ENCODE measurements around the gene PMAIP1.
"Not testable (repeated sequence)": the region's sequence is repeated elsewhere in the genome, so short reads cannot be mapped to it uniquely, and the experiment has no call there.

PMAIP1 gene

DNA sequence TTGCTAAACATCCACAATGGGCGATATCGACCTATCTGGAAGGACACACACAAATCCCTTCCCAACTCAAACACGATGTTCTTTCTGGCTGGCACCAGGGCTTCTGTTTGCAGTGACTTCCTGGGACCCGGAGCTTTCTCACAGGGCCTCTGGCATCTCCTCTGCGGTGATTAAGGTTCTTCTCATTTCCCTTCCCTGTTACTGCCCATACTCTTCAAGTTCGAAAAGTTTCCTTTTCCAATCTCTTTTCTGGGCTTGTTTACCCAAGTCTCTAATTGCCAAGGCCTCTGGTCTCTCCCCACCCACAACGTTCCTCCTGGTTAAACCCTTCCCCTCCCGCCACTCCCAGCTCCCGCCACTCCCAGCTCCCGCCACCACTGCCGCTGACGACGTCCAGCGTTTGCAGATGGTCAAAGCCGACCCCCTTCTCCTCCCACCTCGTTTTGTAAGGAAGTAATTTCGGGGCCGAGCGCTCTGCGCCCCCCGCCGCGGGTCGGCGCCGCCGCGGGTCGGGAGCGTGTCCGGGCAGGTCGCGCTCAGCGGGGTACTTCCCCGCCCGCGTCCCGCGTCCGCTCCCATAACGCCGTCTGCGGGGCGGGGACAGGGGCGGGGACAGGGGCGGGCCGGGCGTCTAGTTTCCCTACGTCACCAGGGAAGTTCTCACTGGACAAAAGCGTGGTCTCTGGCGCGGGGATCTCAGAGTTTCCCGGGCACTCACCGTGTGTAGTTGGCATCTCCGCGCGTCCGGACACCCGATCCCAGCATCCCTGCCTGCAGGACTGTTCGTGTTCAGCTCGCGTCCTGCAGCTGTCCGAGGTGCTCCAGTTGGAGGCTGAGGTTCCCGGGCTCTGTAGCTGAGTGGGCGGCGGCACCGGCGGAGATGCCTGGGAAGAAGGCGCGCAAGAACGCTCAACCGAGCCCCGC lies at the start of gene PMAIP1:
Gene PMAIP1 (plus strand): TSS at position 699 of the 924 bp plus-strand sequence. CDS start 182 bp downstream, at position 881.
- Mint-ChIP-seq H3K9me3 (no peaks in the 10 kb centered on the region), H3K27me3 (ENCODE audit: low read depth) (peaks cover 89% of the 10 kb centered on the region), H3K4me3 (peak within 1 kb of the TSS; percentile 80 to 94 (median 89)), H3K36me3 (ENCODE audit: low read depth) (peaks cover 3% of the 10 kb centered on the region), H3K27ac (peak within 1 kb of the TSS in 1 of 3 experiments; percentile 66), H3K4me1 (peaks cover 22% of the 10 kb centered on the region)
- TF ChIP-seq, protein P1, sequence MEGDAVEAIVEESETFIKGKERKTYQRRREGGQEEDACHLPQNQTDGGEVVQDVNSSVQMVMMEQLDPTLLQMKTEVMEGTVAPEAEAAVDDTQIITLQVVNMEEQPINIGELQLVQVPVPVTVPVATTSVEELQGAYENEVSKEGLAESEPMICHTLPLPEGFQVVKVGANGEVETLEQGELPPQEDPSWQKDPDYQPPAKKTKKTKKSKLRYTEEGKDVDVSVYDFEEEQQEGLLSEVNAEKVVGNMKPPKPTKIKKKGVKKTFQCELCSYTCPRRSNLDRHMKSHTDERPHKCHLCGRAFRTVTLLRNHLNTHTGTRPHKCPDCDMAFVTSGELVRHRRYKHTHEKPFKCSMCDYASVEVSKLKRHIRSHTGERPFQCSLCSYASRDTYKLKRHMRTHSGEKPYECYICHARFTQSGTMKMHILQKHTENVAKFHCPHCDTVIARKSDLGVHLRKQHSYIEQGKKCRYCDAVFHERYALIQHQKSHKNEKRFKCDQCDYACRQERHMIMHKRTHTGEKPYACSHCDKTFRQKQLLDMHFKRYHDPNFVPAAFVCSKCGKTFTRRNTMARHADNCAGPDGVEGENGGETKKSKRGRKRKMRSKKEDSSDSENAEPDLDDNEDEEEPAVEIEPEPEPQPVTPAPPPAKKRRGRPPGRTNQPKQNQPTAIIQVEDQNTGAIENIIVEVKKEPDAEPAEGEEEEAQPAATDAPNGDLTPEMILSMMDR (IDR thresholded peaks at IDR 0.05; ENCODE audit: unreplicated experiment in 3 of 3): no peak

DNA sequence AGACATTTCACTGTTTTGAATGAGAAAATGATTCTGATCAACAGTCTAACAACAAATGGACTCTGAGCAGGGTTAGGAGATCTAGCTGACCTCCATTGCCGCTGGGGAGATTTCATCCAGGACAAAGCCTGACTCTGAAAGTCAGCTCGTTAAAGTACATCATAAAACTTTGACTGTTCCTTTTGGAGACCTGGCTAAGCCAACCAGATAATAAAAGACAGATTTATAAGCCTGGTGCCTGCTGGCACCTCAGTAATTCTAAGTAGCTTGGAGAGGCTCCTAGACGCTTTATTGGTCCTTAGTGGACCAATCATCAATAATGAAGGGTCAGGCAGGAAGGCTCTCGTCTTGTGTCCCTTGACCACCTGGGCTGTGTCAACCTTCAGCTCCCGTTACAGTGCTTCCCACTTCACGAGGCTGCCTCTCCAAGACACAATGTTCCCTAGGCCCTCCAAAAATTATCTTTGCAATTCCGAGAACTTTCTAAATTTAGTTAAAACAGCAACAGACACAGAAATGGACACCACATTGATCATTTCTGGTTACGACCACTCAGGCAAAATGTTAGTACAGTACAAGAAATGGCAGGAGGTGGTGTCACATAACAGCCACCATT lies 47.9 kb upstream of the PMAIP1 start:
- H3K4me1 Mint-ChIP-seq: no peaks in the 10 kb centered on the region
- no peaks in the 10 kb centered on the region for H3K36me3 Mint-ChIP-seq (ENCODE audit: low read depth)
- H3K4me3 Mint-ChIP-seq: no peak overlapping the region
- TF ChIP-seq, protein P1 (IDR thresholded peaks at IDR 0.05; ENCODE audit: unreplicated experiment in 3 of 3): no peak
- peaks cover 13% of the 10 kb centered on the region for H3K27me3 Mint-ChIP-seq (ENCODE audit: low read depth)
- no peaks in the 10 kb centered on the region for H3K9me3 Mint-ChIP-seq
- no peak overlapping the region for H3K27ac Mint-ChIP-seq

DNA sequence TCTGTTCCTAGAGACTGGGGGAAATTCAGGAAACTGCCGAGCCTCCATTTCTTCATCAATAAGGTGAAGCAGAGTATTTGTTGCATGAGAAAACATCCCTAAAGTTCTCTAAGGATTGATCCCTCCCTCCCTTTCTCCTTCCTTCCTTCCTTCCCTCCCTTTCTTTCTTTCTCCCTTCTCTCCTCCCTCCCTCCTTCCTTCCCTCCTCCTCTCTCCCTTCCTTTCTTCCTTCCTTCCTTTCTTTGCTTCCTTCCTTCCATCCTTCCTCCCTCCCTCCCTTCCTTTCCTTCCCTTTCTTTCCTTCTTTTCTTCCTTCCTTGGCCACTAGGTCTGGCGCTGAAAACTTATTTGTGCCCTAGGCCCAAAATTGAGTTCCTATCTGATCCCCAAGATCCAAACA lies 47.2 kb upstream of the PMAIP1 start:
- H3K36me3 Mint-ChIP-seq (ENCODE audit: low read depth): no peaks in the 10 kb centered on the region
- H3K27ac Mint-ChIP-seq: no peak overlapping the region
- no peak overlapping the region for H3K4me3 Mint-ChIP-seq
- H3K4me1 Mint-ChIP-seq: no peaks in the 10 kb centered on the region
- H3K27me3 Mint-ChIP-seq (ENCODE audit: low read depth): peaks cover 9% of the 10 kb centered on the region
- H3K9me3 Mint-ChIP-seq: no peaks in the 10 kb centered on the region
- TF ChIP-seq, protein P1 (IDR thresholded peaks at IDR 0.05; ENCODE audit: unreplicated experiment in 3 of 3): no peak

DNA sequence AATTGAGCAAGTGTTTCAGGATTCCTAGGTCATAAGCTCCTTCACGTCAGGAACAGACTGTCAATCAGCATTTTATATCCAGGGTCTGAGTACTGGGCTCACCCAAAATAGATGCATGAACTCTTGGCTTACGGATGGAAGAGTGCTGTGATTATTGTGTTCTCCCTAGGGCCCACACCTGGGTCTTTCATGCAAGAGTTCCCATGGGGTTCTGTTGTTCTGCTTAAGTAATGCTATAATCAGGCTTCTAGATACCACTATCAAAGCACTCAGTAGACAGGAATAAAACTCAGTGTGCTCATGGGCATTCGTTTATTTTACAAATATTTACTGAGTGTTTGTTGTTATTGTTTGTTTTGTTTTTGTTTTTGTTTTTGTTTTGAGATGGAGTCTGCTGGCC lies 46.4 kb upstream of the PMAIP1 start:
- H3K36me3 Mint-ChIP-seq (ENCODE audit: low read depth): no peaks in the 10 kb centered on the region
- no peaks in the 10 kb centered on the region for H3K4me1 Mint-ChIP-seq
- no peaks in the 10 kb centered on the region for H3K9me3 Mint-ChIP-seq
- no peak overlapping the region for H3K4me3 Mint-ChIP-seq
- peaks cover 3% of the 10 kb centered on the region for H3K27me3 Mint-ChIP-seq (ENCODE audit: low read depth)
- H3K27ac Mint-ChIP-seq: no peak overlapping the region
- TF ChIP-seq, protein P1 (IDR thresholded peaks at IDR 0.05; ENCODE audit: unreplicated experiment in 3 of 3): no peak

DNA sequence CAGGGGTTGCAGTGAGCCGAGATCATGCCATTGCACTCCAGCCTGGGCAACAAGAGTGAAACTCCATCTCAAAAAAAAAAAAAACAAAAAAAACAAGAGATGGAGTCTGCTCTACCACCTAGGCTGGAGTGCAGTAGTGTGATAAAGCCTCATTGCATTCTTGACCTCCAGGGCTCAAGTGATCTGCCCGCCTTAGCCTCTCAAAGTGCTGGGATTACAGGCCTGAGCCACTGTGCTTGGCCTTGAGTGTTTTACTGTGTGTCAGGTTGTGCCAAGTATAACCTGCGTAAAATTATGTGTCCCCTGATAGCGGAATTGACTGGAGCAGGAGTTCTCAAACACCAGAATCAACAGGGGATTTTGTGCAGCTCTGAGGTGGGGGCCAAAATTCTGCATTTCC lies 45.8 kb upstream of the PMAIP1 start:
- H3K27me3 Mint-ChIP-seq (ENCODE audit: low read depth); H3K4me1 Mint-ChIP-seq; H3K4me3 Mint-ChIP-seq; H3K27ac Mint-ChIP-seq; H3K9me3 Mint-ChIP-seq; H3K36me3 Mint-ChIP-seq (ENCODE audit: low read depth): not testable (repeated sequence)

DNA sequence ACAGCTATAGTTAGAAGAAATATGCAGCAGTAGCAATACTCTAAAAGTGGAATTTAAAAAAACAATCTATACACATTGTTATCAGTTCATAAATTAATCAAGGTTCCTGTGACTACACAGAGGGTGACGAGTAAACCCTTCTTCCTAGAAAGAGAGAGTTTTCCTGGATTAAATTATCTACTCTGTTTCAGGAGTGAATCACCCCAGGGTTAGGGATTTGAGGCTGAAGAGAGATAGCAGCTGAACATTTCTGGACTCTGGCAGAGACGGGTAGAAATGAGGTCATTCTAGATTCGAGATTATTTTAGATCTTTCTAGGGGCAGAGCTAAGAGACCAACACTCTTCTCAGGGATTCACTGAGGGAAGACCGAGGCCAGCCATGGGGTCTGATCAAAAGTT lies 38.8 kb upstream of the PMAIP1 start:
- Mint-ChIP-seq H3K36me3 (ENCODE audit: low read depth) (no peaks in the 10 kb centered on the region), H3K4me3 (no peak overlapping the region), H3K27me3 (ENCODE audit: low read depth) (peaks cover 17% of the 10 kb centered on the region), H3K9me3 (no peaks in the 10 kb centered on the region), H3K27ac (no peak overlapping the region), H3K4me1 (no peaks in the 10 kb centered on the region)
- TF ChIP-seq, protein P1 (IDR thresholded peaks at IDR 0.05; ENCODE audit: unreplicated experiment in 3 of 3): no peak
